Measurements from ENCODE around the gene MAP3K19. TPM values are rescaled to one million over a fixed set of nuclear protein-coding genes. Genes with fewer than 3 reads are reported as not detected.

MAP3K19 gene, protein sequence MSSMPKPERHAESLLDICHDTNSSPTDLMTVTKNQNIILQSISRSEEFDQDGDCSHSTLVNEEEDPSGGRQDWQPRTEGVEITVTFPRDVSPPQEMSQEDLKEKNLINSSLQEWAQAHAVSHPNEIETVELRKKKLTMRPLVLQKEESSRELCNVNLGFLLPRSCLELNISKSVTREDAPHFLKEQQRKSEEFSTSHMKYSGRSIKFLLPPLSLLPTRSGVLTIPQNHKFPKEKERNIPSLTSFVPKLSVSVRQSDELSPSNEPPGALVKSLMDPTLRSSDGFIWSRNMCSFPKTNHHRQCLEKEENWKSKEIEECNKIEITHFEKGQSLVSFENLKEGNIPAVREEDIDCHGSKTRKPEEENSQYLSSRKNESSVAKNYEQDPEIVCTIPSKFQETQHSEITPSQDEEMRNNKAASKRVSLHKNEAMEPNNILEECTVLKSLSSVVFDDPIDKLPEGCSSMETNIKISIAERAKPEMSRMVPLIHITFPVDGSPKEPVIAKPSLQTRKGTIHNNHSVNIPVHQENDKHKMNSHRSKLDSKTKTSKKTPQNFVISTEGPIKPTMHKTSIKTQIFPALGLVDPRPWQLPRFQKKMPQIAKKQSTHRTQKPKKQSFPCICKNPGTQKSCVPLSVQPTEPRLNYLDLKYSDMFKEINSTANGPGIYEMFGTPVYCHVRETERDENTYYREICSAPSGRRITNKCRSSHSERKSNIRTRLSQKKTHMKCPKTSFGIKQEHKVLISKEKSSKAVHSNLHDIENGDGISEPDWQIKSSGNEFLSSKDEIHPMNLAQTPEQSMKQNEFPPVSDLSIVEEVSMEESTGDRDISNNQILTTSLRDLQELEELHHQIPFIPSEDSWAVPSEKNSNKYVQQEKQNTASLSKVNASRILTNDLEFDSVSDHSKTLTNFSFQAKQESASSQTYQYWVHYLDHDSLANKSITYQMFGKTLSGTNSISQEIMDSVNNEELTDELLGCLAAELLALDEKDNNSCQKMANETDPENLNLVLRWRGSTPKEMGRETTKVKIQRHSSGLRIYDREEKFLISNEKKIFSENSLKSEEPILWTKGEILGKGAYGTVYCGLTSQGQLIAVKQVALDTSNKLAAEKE (N-terminal part only)
- total RNA-seq (2022; extraction: Qiagen RNA extraction): not detected in 5 replicates

GRCh38 chr2:135047300-135047699, at the start of gene MAP3K19:
Gene MAP3K19, minus strand, starts transcription at chr2:135047447. Its CDS starts 22,800 bp downstream, at chr2:135024647.

GRCh38 chr2:135052042-135052876, 5.0 kb upstream of the MAP3K19 start, which contains the start of gene RAB3GAP1:
Gene RAB3GAP1, plus strand, starts transcription at chr2:135052292. Its CDS starts 16 bp downstream, at chr2:135052308.

DNA sequence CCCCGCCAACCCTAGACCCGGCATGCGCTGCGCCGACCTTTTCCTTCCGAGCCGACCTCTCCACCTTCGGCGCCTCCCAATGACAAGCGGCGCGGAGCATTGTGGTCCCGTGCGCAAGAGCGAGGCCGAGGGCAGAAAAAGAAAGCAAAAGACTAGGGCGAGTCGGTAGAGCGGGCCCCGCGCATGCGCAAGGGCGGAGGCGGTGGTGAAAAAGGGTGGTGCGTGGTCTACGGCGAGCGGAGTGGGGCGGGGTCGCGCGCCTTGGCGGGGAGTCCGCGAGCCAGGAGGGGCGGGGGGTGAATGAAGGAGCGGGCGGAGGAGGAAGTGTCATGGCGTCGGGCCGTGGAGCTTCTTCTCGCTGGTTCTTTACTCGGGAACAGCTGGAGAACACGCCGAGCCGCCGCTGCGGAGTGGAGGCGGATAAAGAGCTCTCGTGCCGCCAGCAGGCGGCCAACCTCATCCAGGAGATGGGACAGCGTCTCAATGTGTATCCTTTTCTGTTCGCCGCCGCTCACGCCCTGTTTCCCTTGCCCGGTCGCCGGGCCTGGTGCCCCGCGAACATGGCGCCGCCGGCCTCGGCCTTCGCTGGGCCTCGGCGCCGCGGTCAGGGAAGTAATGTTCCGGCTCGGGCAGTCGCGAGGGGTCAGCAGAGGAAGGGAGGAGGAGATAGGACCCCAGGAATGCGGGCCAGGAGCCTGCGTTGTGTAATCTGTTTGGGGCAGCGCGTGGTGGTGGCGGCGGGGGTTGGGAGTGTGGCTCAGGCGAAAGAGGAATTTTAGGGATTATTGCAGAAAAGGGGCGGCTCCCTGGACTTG, 128.5 kb downstream of the MAP3K19 start, which contains the start of gene CCNT2:
TSS of gene CCNT2 (plus strand) at position 297 of the 815 bp plus-strand sequence. CDS start at position 330, 33 bp downstream.

Other genes starting within 250 kb of the MAP3K19 start
- gene ACMSD, start 208.8 kb downstream of the MAP3K19 start, total RNA-seq (2022; extraction: Qiagen RNA extraction): not detected in 5 replicates
- 8.2 to 10.7 TPM (median 10.3 TPM) in 5 replicates for gene CCNT2, start 128.6 kb downstream of the MAP3K19 start, total RNA-seq (2022; extraction: Qiagen RNA extraction)
- 24.0 to 30.6 TPM (median 26.5 TPM) in 5 replicates for gene RAB3GAP1, start 4.8 kb upstream of the MAP3K19 start, total RNA-seq (2022; extraction: Qiagen RNA extraction)

Data from A549 treated with CORT108297 at 1 μM for 4 hours (cell line).